Hepatocyte (in vitro differentiated cells): Measurements from ENCODE around the gene RELA. TPM values are rescaled to one million over a fixed set of nuclear protein-coding genes. Genes with fewer than 3 reads are reported as not detected.

ENCODE experiments used
- DNase-seq: peaks from one replicate; pipeline ENCODE4 v3.0.0-alpha.2; 2016; ENCODE audit warnings: low spot score
- H2AFZ ChIP-seq: fragments of 200-600 bp; sonication (generic); 2 replicates; pipeline ENCODE4 v1.6.0; 2016; ENCODE audit warnings: antibody characterized with exemption, mild to moderate bottlenecking
- H3K27ac ChIP-seq: fragments of 200-600 bp; sonication (generic); 2 replicates; pipeline ENCODE4 v1.5.1; 2016; ENCODE audit warnings: mild to moderate bottlenecking
- H3K27me3 ChIP-seq: fragments of 200-600 bp; sonication (generic); 2 replicates; pipeline ENCODE4 v1.6.1; 2016
- H3K36me3 ChIP-seq: fragments of 200-600 bp; sonication (generic); replicated peaks from 2 replicates; pipeline ENCODE4 v1.5.1; 2016; ENCODE audit warnings: low read depth; ENCODE audit not compliant: insufficient read depth
- H3K4me1 ChIP-seq: fragments of 200-600 bp; sonication (generic); 2 replicates; pipeline ENCODE4 v1.5.1; 2016; ENCODE audit warnings: mild to moderate bottlenecking, moderate library complexity; ENCODE audit not compliant: insufficient read depth
- H3K4me2 ChIP-seq: fragments of 200-600 bp; sonication (generic); 2 replicates; pipeline ENCODE4 v1.6.0; 2016
- H3K4me3 ChIP-seq: fragments of 200-600 bp; sonication (generic); 2 replicates; pipeline ENCODE4 v1.5.1; 2016; ENCODE audit warnings: mild to moderate bottlenecking
- H3K79me2 ChIP-seq: fragments of 200-600 bp; sonication (generic); 2 replicates; pipeline ENCODE4 v1.6.0; 2017; ENCODE audit warnings: mild to moderate bottlenecking
- H3K9me2 ChIP-seq: fragments of 200-600 bp; sonication (generic); replicated peaks from 2 replicates; pipeline ENCODE4 v1.6.0; 2017; ENCODE audit warnings: mild to moderate bottlenecking; ENCODE audit not compliant: insufficient read depth
- H3K9me3 ChIP-seq: fragments of 200-600 bp; sonication (generic); 2 replicates; pipeline ENCODE4 v1.5.1; 2016; ENCODE audit warnings: low read depth, mild to moderate bottlenecking
- H4K20me1 ChIP-seq: fragments of 200-600 bp; sonication (generic); 2 replicates; pipeline ENCODE4 v1.6.0; 2016; ENCODE audit warnings: mild to moderate bottlenecking; ENCODE audit not compliant: insufficient read depth, poor library complexity, severe bottlenecking
- EZH2 ChIP-seq: fragments of 200-600 bp; sonication (generic); IDR thresholded peaks from 2 replicates; pipeline ENCODE4 v1.6.1; 2016; ENCODE audit warnings: antibody characterized with exemption, mild to moderate bottlenecking, borderline replicate concordance
- EZH2phosphoT487 ChIP-seq: fragments of 200-600 bp; sonication (generic); IDR thresholded peaks from one replicate; pipeline ENCODE4 v1.6.1; 2018; ENCODE audit warnings: antibody characterized with exemption, mild to moderate bottlenecking, low read depth, moderate library complexity; ENCODE audit not compliant: unreplicated experiment, severe bottlenecking
- WGBS: methylation state at CpG from one replicate; pipeline ENCODE4 v1.1.6; 2016; ENCODE audit warnings: low lambda C conversion rate; ENCODE audit errors: missing lambda C conversion rate; 5-methylcytosine and 5-hydroxymethylcytosine counted together
- polyA plus RNA-seq: library from polyadenylated mRNA; unstranded; fragments of >200 nt; fragmentation: Nextera tagmentation; extraction: Ambion mirVana; gene quantifications from 2 replicates; pipeline ENCODE4 v1.2.1, GENCODE V29; 2016
- total RNA-seq: library from RNA; depleted of rRNA; stranded (reverse); fragments of >200 nt; gene quantifications from 2 replicates; pipeline ENCODE4 v1.2.3, GENCODE V29; 2014
- TF ChIP-seq, protein P1 (sequence below): fragments of 200-600 bp; sonication (generic); IDR thresholded peaks from 2 replicates; pipeline ENCODE4 v1.5.1; 2016; ENCODE audit warnings: antibody characterized with exemption, mild to moderate bottlenecking; ENCODE audit not compliant: poor library complexity

Gene RELA
- total and polyA plus RNA-seq, 2 experiments from 2014 or later: 32.7 to 68.7 TPM

GRCh38 chr11:65617136-65617850 lies 45.4 kb downstream of the RELA start:
- H3K27me3 ChIP-seq: no peaks in the 10 kb centered on the region
- H3K4me1 ChIP-seq: peaks cover 18% of the 10 kb centered on the region
- H3K4me3 ChIP-seq: no peak overlapping the region
- peak overlapping the region; percentile 91 for H3K4me2 ChIP-seq
- H3K79me2 ChIP-seq: peaks cover 49% of the 10 kb centered on the region
- H3K9me2 ChIP-seq: no peaks in the 10 kb centered on the region
- H2AFZ ChIP-seq: no peak overlapping the region
- WGBS: 98% methylated on average over 17 of the region's 17 CpGs
- no peak for DNase-seq
- no peak overlapping the region for H3K27ac ChIP-seq
- TF ChIP-seq, protein P1, sequence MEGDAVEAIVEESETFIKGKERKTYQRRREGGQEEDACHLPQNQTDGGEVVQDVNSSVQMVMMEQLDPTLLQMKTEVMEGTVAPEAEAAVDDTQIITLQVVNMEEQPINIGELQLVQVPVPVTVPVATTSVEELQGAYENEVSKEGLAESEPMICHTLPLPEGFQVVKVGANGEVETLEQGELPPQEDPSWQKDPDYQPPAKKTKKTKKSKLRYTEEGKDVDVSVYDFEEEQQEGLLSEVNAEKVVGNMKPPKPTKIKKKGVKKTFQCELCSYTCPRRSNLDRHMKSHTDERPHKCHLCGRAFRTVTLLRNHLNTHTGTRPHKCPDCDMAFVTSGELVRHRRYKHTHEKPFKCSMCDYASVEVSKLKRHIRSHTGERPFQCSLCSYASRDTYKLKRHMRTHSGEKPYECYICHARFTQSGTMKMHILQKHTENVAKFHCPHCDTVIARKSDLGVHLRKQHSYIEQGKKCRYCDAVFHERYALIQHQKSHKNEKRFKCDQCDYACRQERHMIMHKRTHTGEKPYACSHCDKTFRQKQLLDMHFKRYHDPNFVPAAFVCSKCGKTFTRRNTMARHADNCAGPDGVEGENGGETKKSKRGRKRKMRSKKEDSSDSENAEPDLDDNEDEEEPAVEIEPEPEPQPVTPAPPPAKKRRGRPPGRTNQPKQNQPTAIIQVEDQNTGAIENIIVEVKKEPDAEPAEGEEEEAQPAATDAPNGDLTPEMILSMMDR: no peak
- no peak for TF ChIP-seq EZH2phosphoT487
- no peak for TF ChIP-seq EZH2
- H3K36me3 ChIP-seq: no peaks in the 10 kb centered on the region
- no peaks in the 10 kb centered on the region for H3K9me3 ChIP-seq
- peaks cover 13% of the 10 kb centered on the region for H4K20me1 ChIP-seq

DNA sequence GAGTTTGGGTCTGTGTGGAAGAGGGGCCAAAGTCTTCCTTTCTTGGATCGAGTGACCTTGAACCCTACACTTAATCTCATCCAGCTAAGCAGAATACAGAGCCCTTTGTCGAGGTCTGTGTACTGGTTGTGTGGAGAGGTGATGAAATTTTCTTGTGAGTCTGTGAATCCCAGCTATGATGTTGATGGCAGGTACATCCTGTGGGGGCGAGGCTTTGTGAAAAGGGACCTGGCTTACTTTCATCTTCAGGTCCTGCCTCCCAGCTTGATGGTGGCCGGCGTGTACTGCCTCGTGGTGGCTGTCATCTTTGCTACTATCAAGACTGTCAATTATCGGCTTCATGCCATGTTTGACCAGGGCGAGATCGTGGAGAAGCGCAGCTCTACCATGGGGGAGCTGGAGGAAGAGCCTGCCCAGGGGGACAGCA lies 46.1 kb downstream of the RELA start:
- peak overlapping the region; percentile 91 for H3K4me2 ChIP-seq
- no peaks in the 10 kb centered on the region for H3K9me2 ChIP-seq
- H3K9me3 ChIP-seq: no peaks in the 10 kb centered on the region
- H3K27ac ChIP-seq: peak overlapping the region; percentile 85
- WGBS: 79% methylated on average over 10 of the region's 10 CpGs
- peaks cover 56% of the 10 kb centered on the region for H3K79me2 ChIP-seq
- no peaks in the 10 kb centered on the region for H3K27me3 ChIP-seq
- peaks cover 25% of the 10 kb centered on the region for H3K4me1 ChIP-seq
- H4K20me1 ChIP-seq: peaks cover 19% of the 10 kb centered on the region
- TF ChIP-seq EZH2 (no peak), EZH2phosphoT487 (no peak)
- TF ChIP-seq, protein P1: no peak
- H3K4me3 ChIP-seq: peak overlapping the region; percentile 16
- H2AFZ ChIP-seq: no peak overlapping the region
- DNase-seq: no peak
- no peaks in the 10 kb centered on the region for H3K36me3 ChIP-seq

DNA sequence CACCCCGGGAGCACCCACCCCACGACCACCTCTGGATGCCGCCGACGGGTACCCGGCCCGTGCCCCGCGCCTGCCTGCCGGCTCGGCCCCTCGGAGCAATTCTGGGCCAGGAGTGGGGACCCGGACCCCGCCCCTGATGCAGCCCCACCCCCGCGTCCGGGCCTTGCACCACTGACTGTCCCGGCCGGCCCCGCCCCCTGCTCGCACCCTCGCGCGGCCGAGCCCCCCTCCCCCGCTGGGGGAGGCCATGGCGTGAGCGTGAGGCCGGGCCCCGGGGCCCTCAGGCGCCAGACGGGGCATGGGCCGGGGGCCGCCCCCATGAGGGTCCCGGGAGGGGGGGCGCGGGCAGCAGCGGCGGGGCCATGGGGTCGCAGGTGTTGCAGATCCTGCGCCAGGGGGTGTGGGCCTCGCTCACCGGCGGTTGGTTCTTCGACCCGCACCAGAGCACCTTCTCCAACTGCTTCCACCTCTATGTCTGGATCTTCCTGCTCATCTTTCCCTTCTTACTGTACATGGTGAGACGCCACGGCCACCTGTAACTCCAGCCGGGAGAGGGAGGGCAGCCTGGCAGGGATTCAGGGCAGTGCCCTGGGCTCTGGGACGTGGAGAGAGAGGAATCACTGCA lies 46.7 kb downstream of the RELA start:
- no peaks in the 10 kb centered on the region for H3K9me3 ChIP-seq
- H4K20me1 ChIP-seq: peaks cover 24% of the 10 kb centered on the region
- H3K79me2 ChIP-seq: peaks cover 61% of the 10 kb centered on the region
- peak overlapping the region; percentile 91 for H3K4me2 ChIP-seq
- H2AFZ ChIP-seq: no peak overlapping the region
- no peaks in the 10 kb centered on the region for H3K27me3 ChIP-seq
- peak overlapping the region; percentile 85 for H3K27ac ChIP-seq
- peak; percentile 83 for DNase-seq
- H3K9me2 ChIP-seq: no peaks in the 10 kb centered on the region
- peak overlapping the region; percentile 16 for H3K4me3 ChIP-seq
- H3K36me3 ChIP-seq: no peaks in the 10 kb centered on the region
- TF ChIP-seq, protein P1: no peak
- TF ChIP-seq EZH2phosphoT487 (no peak), EZH2 (no peak)
- H3K4me1 ChIP-seq: peaks cover 25% of the 10 kb centered on the region
- WGBS: 11% methylated on average over 11 of the region's 50 CpGs
